Activated gamma-delta T cell treated with anti-CD3 and anti-CD28 coated beads, Interleukin-2, amount 50 U/mL, for 16 hours (primary cell): ENCODE measurements around the gene IL6R.

ENCODE experiments used
- DNase-seq: peaks from one replicate; pipeline ENCODE4 v3.0.0-alpha.2; 2020; ENCODE audit warnings: low read depth

The IL6R gene

GRCh38 chr1:154517661-154518060 lies 112.5 kb downstream of the IL6R start:
- no peak for DNase-seq
